Putamen (tissue), 1 donor: ENCODE measurements around the gene RNFT1.
"Not testable (repeated sequence)": the region's sequence is repeated elsewhere in the genome, so short reads cannot be mapped to it uniquely, and the experiment has no call there.

Experiments
- DNase-seq: peaks from one replicate; pipeline ENCODE4 v3.0.0-alpha.2; 2016; ENCODE audit warnings: low spot score

Gene RNFT1

DNA sequence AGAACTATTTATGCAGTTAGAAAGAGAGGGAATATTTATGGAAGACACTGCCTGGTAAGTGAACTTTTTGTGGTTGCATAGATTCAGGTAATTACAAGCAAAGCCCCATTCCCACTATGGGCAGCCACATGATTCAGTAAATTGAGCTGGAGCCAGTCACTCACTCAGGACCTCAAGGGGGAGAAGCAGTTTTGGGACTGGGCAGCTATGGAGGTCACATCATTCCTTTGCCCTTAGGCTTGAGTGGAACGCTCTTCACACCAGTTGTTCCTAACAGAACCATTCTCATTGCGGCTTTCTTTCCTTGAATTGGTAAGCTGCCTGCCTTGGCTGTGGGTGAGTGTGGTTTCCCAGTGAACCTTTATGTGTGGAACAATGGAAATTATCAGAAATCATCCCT is 34.4 kb downstream of the RNFT1 start:
- not testable (repeated sequence) for DNase-seq

DNA sequence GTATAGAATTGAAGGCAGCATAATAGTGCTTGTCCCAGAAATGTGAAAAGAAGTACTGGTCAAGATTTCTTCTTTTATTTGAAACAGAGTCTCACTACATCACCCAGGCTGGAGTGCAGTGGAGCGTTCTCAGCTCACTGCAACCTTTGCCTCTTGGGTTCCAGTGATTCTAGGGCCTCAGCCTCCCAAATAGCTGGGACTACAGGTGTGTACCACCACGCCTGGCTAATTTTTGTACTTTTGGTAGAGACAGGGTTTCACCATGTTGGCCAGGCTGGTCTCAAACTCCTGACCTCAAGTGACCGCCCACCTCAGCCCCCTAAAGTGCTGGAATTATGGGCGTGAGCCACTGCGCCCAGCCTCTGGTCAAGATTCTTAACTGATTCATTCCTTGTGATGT is 43.9 kb downstream of the RNFT1 start:
- not testable (repeated sequence) for DNase-seq

DNA sequence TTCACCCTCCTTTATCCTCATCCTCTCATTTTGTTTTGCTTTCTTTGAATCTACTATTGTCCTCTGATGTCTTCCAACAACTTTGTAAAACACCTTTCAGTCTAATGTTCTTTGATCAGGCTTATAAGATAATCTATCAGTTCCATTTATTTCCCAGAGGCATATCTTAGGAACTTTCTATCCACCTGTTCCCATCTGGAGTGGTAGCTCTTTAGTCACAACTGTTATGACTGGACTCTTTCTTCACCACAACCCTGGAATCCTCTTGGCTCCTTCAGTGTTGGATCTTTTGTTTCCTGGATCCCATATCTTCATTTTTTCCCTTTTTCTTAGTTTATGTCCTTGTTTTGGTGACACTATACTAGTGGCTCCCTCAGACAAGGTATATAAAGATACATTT is 48.1 kb downstream of the RNFT1 start:
- DNase-seq = no peak

DNA sequence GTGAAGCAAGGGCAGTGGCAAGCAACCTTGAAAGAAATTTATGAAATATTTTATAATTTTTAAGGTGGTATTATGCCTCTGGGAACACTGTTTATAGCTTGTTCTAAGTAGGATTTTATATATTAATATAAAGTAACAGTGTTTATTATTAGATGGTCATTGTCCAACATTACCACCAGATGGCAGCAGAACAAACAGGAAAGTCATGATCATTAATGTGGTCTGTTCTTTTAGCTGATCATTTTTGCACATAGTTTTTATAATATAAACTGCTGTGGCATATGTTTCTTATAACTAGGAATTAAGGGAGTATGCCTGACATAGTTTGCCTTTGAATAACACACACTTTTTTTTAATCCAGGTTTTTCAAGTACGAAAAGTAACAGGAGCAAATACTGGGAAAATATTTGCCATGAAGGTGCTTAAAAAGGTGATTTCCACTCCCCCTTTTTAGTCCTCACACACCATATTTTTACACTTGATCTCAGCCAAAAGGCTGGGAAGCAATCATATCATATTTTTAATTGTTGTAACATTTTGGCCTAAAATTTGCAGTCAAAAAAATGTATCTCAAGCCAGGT is 50.2 kb downstream of the RNFT1 start:
- no peak for DNase-seq

- DNase-seq = no peak
Measured at GRCh38 chr17:59907467-59907866, 57.1 kb downstream of the RNFT1 start.

- no peak for DNase-seq
Measured at GRCh38 chr17:59903455-59903854, 61.1 kb downstream of the RNFT1 start.
